Coronary artery (tissue), 2 donors: ENCODE measurements around the gene DNPEP.

Source experiments
- DNase-seq: peaks from one replicate; pipeline ENCODE4 v3.0.0-alpha.2; 2017; ENCODE audit warnings: low spot score
- H3K27ac ChIP-seq, 2 donors: fragments of 200-600 bp; sonication (generic); one replicate each; pipeline ENCODE4 v1.5.1; 2016 to 2019
- H3K4me3 ChIP-seq: fragments of 200-600 bp; sonication (generic); 2 replicates; pipeline ENCODE4 v1.5.1; 2016; ENCODE audit warnings: mild to moderate bottlenecking, moderate library complexity
- TF ChIP-seq, protein P1 (sequence below): fragments of 200-600 bp; sonication (generic); IDR thresholded peaks from one replicate; pipeline ENCODE4 v1.5.1; 2019; ENCODE audit warnings: antibody characterized with exemption

The DNPEP gene

GRCh38 chr2:219380926-219381325 lies 6.8 kb downstream of the DNPEP start:
- no peak overlapping the region for H3K4me3 ChIP-seq
- no peak overlapping the region for H3K27ac ChIP-seq
- TF ChIP-seq, protein P1, sequence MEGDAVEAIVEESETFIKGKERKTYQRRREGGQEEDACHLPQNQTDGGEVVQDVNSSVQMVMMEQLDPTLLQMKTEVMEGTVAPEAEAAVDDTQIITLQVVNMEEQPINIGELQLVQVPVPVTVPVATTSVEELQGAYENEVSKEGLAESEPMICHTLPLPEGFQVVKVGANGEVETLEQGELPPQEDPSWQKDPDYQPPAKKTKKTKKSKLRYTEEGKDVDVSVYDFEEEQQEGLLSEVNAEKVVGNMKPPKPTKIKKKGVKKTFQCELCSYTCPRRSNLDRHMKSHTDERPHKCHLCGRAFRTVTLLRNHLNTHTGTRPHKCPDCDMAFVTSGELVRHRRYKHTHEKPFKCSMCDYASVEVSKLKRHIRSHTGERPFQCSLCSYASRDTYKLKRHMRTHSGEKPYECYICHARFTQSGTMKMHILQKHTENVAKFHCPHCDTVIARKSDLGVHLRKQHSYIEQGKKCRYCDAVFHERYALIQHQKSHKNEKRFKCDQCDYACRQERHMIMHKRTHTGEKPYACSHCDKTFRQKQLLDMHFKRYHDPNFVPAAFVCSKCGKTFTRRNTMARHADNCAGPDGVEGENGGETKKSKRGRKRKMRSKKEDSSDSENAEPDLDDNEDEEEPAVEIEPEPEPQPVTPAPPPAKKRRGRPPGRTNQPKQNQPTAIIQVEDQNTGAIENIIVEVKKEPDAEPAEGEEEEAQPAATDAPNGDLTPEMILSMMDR, result no peak
- no peak for DNase-seq

DNA sequence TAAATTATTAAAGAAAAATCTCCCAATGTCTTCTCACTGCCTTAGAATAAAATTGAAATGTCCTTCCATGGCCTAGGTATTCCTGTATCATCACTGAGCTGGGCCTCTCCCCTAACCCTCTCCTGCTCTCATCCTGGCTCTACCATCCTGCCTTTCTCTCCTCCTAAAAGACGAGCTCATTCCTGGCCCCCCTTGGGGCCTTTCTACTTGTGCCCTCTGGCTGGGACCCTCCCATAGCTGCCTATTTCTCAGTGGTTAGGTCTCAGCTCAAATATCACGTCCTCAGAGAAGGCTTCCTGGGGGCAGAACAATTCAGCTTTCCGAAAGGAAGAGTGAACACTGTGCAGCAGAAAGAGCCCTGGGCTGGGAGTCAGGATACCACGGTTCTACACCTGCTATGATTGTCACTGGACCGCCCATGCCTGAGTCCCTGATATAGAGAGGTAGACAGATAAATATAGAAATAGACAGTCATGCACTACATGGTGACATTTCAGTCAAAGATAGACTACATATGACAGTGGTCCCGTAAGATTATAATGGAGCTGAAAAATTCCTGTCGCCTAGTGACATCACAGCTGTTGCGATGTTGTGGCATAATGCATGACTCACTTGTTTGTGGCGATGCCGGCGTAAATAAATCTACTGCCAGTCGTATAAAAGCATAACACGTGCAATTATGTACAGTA lies 9.4 kb downstream of the DNPEP start:
- no peak for DNase-seq
- TF ChIP-seq, protein P1, result no peak
- H3K27ac ChIP-seq, result no peak overlapping the region

DNA sequence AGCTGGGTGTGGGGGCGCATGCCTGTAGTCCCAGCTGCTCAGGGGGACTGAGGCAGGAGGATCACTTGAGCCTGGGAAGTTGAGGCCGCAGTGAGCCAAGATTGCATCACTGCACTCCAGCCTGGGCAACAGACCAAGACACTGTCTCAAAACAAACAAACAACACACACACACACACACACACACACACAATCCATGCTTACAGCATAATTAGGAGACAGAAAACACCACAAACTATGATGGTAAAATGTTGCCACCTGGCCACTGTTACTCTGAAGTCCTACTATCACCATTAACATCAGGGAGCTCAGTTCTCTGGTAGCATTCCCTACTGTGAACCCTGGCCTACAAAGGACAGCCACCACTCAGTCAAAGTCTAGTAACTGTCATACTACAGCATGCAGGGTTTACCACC lies 18.3 kb downstream of the DNPEP start:
- DNase-seq, result no peak
- Histone ChIP-seq H3K4me3 (peak overlapping the region; percentile 46), H3K27ac (peak overlapping the region in 1 of 2 donors; percentile 80)
- TF ChIP-seq, protein P1, result no peak

More for the DNA sequence above, 9.4 kb downstream of the DNPEP start:
- no peak overlapping the region for H3K4me3 ChIP-seq

- no peak for DNase-seq
- H3K4me3 ChIP-seq, result peak overlapping the region; percentile 46
- H3K27ac ChIP-seq, result peak overlapping the region; percentile 3 to 80
Observed at GRCh38 chr2:219368690-219369191, 19.0 kb downstream of the DNPEP start.

DNA sequence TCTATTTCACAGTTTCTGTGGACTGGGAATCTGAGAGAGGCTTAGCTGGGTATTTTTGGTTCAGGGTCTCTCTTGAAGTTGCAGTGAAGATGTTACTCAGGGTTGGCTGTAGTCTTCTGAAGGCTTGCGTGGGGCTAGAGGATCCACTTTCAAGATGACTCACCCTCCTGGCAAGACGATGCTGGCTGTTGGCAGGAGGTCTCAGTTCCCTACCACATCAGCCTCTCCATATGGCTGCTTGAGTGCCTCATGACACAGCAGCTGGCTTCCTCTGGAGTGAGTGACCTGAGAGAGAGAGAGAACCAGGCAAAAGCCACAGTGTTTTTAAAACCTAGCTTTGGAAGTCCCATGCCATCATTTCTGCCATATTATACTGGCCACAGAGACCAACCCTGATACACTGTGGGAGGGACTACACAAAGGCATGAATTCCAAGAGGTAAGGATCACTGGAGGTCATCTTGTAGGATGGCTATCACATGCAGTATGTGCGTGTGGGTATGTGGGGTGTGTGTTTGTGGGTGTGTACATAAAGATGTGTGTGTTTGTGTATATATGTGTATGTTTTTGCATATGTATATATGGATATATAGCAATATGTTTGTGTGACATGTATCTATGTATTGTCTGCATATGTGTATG lies 25.1 kb downstream of the DNPEP start:
- TF ChIP-seq, protein P1, result no peak
- no peak overlapping the region for H3K27ac ChIP-seq
- no peak for DNase-seq
- no peak overlapping the region for H3K4me3 ChIP-seq

More at GRCh38 chr2:219368690-219369191, 19.0 kb downstream of the DNPEP start:
- TF ChIP-seq, protein P1, result no peak

GRCh38 chr2:219362072-219362471 lies 25.6 kb downstream of the DNPEP start:
- H3K4me3 ChIP-seq, result no peak overlapping the region
- TF ChIP-seq, protein P1, result no peak
- H3K27ac ChIP-seq, result no peak overlapping the region
- no peak for DNase-seq
